Esophagus squamous epithelium (tissue), 5 donors: Measurements from ENCODE around the gene COL6A5. TPM values are rescaled to one million over a fixed set of nuclear protein-coding genes. Genes with fewer than 3 reads are reported as not detected.

ENCODE experiments used
- DNase-seq: peaks from one replicate; lab custom pipeline; 2025; lab: John Stamatoyannopoulos, UW
- H3K27ac ChIP-seq, 4 donors: fragments of 200-600 bp; sonication (generic); one replicate each; pipeline ENCODE4 v1.5.1; 2016 to 2019; ENCODE audit warnings: mild to moderate bottlenecking in 1 of 4
- H3K27me3 ChIP-seq, 4 donors: fragments of 200-600 bp; sonication (generic); 1 replicate in 3 of 4; 2 replicates in 1 of 4; pipeline versions ENCODE4 v1.5.1 to v1.6.0; 2017 to 2021; ENCODE audit warnings: antibody characterized with exemption in 1 of 4
- H3K36me3 ChIP-seq, 3 donors: fragments of 200-600 bp; sonication (generic); one replicate each; pipeline ENCODE4 v1.5.1; 2016 to 2019
- H3K4me1 ChIP-seq, 3 donors: fragments of 200-600 bp; sonication (generic); one replicate each; pipeline ENCODE4 v1.5.1; 2017 to 2019
- H3K4me3 ChIP-seq, 4 donors: fragments of 200-600 bp; sonication (generic); 1 replicate in 3 of 4; 2 replicates in 1 of 4; pipeline ENCODE4 v1.5.1; 2016 to 2019; ENCODE audit warnings: mild to moderate bottlenecking in 2 of 4, moderate library complexity in 1 of 4
- H3K9me3 ChIP-seq, 3 donors: fragments of 200-600 bp; sonication (generic); one replicate each; pipeline ENCODE4 v1.5.1; 2016 to 2019
- CTCF ChIP-seq, 6 experiments: fragments of 450-650 bp in 4 of 6; fragments of 200-600 bp in 2 of 6; sonication (generic) in 2 of 6; IDR thresholded peaks; one replicate each; pipeline ENCODE4 v1.5.1; 2016 to 2019; ENCODE audit warnings: antibody characterized with exemption in 6 of 6, mild to moderate bottlenecking in 4 of 6, moderate library complexity in 4 of 6
- POLR2A ChIP-seq, 4 donors: fragments of 450-650 bp; IDR thresholded peaks; one replicate each; pipeline ENCODE4 v1.6.1; 2017; ENCODE audit warnings: antibody characterized with exemption in 4 of 4, mild to moderate bottlenecking in 4 of 4, moderate library complexity in 3 of 4
- WGBS, 2 donors: methylation state at CpG; one replicate each; pipeline ENCODE4 v1.1.5; 2018; 5-methylcytosine and 5-hydroxymethylcytosine counted together
- intact Hi-C: fragments of 100-400 bp; cut with DNase I; formaldehyde crosslinking; loops from one replicate; pipeline ENCODE4 v1.15.0; 2022
- total RNA-seq, 4 donors: library from RNA; depleted of rRNA; stranded (reverse); fragments of >200 nt; gene quantifications; one replicate each; pipeline ENCODE4 v1.1.0, GENCODE V29; 2016
- donor health status: DM: yes; HTN: yes; CAD: no.

Gene COL6A5
- total RNA-seq, 4 donors from 2014 or later = 0.11 to 0.76 (median 0.20) TPM

- Histone ChIP-seq H3K9me3 (no peaks in the 10 kb centered on the region), H3K4me1 (no peaks in the 10 kb centered on the region), H3K27ac (no peak overlapping the region), H3K4me3 (no peak overlapping the region), H3K27me3 (no peaks in the 10 kb centered on the region), H3K36me3 (no peaks in the 10 kb centered on the region)
- intact Hi-C loops = no loop called here
- no peak for TF ChIP-seq POLR2A (IDR thresholded peaks at IDR 0.05)
- TF ChIP-seq CTCF (IDR thresholded peaks at IDR 0.05) = no peak
- DNase-seq = no peak
- WGBS, 2 donors = 78 to 94% methylated on average over 2 of the region's 2 CpGs
Observed at GRCh38 chr3:130507746-130508145, 162.3 kb downstream of the COL6A5 start.

GRCh38 chr3:130509008-130509407 lies 163.5 kb downstream of the COL6A5 start:
- WGBS, 2 donors = 54 to 63% methylated on average over 6 of the region's 6 CpGs
- Histone ChIP-seq H3K9me3 (no peaks in the 10 kb centered on the region), H3K36me3 (no peaks in the 10 kb centered on the region), H3K4me1 (no peaks in the 10 kb centered on the region), H3K27me3 (no peaks in the 10 kb centered on the region), H3K4me3 (no peak overlapping the region), H3K27ac (no peak overlapping the region)
- no peak for TF ChIP-seq CTCF (IDR thresholded peaks at IDR 0.05)
- TF ChIP-seq POLR2A (IDR thresholded peaks at IDR 0.05) = no peak
- DNase-seq = no peak
- intact Hi-C loops = no loop called here

- Histone ChIP-seq H3K27me3 (peaks cover 0 to 42% (median 4%) of the 10 kb centered on the region in 4 donors), H3K27ac (no peak overlapping the region), H3K4me1 (peaks cover 0 to 11% (median 0%) of the 10 kb centered on the region in 3 donors), H3K4me3 (no peak overlapping the region), H3K36me3 (no peaks in the 10 kb centered on the region), H3K9me3 (no peaks in the 10 kb centered on the region)
- WGBS, 2 donors = 9 to 25% methylated on average over 1 of the region's 1 CpG
- no peak for TF ChIP-seq CTCF (IDR thresholded peaks at IDR 0.05)
- TF ChIP-seq POLR2A (IDR thresholded peaks at IDR 0.05) = no peak
- no peak for DNase-seq
- intact Hi-C loops = no loop called here
Observed at GRCh38 chr3:130514681-130515080, 169.2 kb downstream of the COL6A5 start.

GRCh38 chr3:130515755-130516154 lies 170.3 kb downstream of the COL6A5 start:
- no peak for DNase-seq
- intact Hi-C loops = no loop called here
- Histone ChIP-seq H3K27ac (no peak overlapping the region), H3K4me1 (peaks cover 0 to 11% (median 0%) of the 10 kb centered on the region in 3 donors), H3K27me3 (peaks cover 0 to 42% (median 4%) of the 10 kb centered on the region in 4 donors), H3K36me3 (no peaks in the 10 kb centered on the region), H3K9me3 (no peaks in the 10 kb centered on the region), H3K4me3 (no peak overlapping the region)
- WGBS, 2 donors = 47 to 64% methylated on average over 2 of the region's 2 CpGs
- no peak for TF ChIP-seq POLR2A (IDR thresholded peaks at IDR 0.05)
- no peak for TF ChIP-seq CTCF (IDR thresholded peaks at IDR 0.05)

GRCh38 chr3:130516645-130517512 lies 171.4 kb downstream of the COL6A5 start, which contains the start of gene COL6A6:
Gene COL6A6 (plus strand): TSS chr3:130517177. CDS start chr3:130560365, 43,188 bp downstream.
- 7 to 8% methylated on average over 9 to 10 of the region's 58 CpGs for WGBS, 2 donors
- H3K4me1 ChIP-seq = peaks cover 0 to 11% (median 0%) of the 10 kb centered on the region in 3 donors
- DNase-seq = no peak
- H3K27ac ChIP-seq = no peak within 1 kb of the TSS
- TF ChIP-seq CTCF (IDR thresholded peaks at IDR 0.05) = no peak
- no peak for TF ChIP-seq POLR2A (IDR thresholded peaks at IDR 0.05)
- peaks cover 0 to 42% (median 4%) of the 10 kb centered on the region in 4 donors for H3K27me3 ChIP-seq
- intact Hi-C loops = no loop called here
- H3K36me3 ChIP-seq = no peaks in the 10 kb centered on the region
- H3K4me3 ChIP-seq = peak within 1 kb of the TSS in 3 of 4 donors; percentile 15 to 48 (median 29)
- H3K9me3 ChIP-seq = no peaks in the 10 kb centered on the region
